Renal pelvis (tissue), 4 donors: ENCODE data around the gene COL20A1. TPM values are rescaled to one million over a fixed set of nuclear protein-coding genes. Genes with fewer than 3 reads are reported as not detected.
"Not testable (repeated sequence)": the region's sequence is repeated elsewhere in the genome, so short reads cannot be mapped to it uniquely, and the experiment has no call there.

Experiments used
- DNase-seq: peaks from one replicate; pipeline ENCODE4 v3.0.0-alpha.2; 2013
- polyA plus RNA-seq, 3 donors: library from polyadenylated mRNA; unstranded; fragments of 120-200 nt; gene quantifications; one replicate each; pipeline ENCODE4 v1.2.1, GENCODE V29; 2013; ENCODE audit not compliant: insufficient read length in 3 of 3

The COL20A1 gene
- polyA plus RNA-seq, 3 donors = 0.95 to 1.2 (median 1.1) TPM

GRCh38 chr20:63374504-63374903, 81.5 kb downstream of the COL20A1 start:
- no peak for DNase-seq

GRCh38 chr20:63375438-63375837, 82.5 kb downstream of the COL20A1 start:
- no peak for DNase-seq

- no peak for DNase-seq
These were observed 83.6 kb downstream of the COL20A1 start for GRCh38 chr20:63376283-63377250.

GRCh38 chr20:63377256-63377941, 84.4 kb downstream of the COL20A1 start:
- DNase-seq = peak; percentile 84

- no peak for DNase-seq
These were observed 85.0 kb downstream of the COL20A1 start for GRCh38 chr20:63377951-63378381.

- DNase-seq = peak; percentile 55
These were observed 85.6 kb downstream of the COL20A1 start for GRCh38 chr20:63378626-63379025.

- no peak for DNase-seq
These were observed 86.3 kb downstream of the COL20A1 start for GRCh38 chr20:63379296-63379695.

- not testable (repeated sequence) for DNase-seq
These were observed 86.9 kb downstream of the COL20A1 start for GRCh38 chr20:63379872-63380271.

GRCh38 chr20:63380346-63380870, 87.4 kb downstream of the COL20A1 start:
- no peak for DNase-seq

GRCh38 chr20:63381781-63382431, 88.9 kb downstream of the COL20A1 start:
- DNase-seq = no peak

- DNase-seq = no peak
These were observed 89.7 kb downstream of the COL20A1 start for GRCh38 chr20:63382551-63383300.

GRCh38 chr20:63383556-63383955, 90.6 kb downstream of the COL20A1 start:
- DNase-seq = no peak

GRCh38 chr20:63384336-63384735, 91.3 kb downstream of the COL20A1 start:
- no peak for DNase-seq

Other genes starting within 250 kb of the COL20A1 start
- gene YTHDF1, start 77.1 kb upstream of the COL20A1 start, polyA plus RNA-seq = 10 to 100 TPM; 42.7 to 44.6 (median 44.4) TPM
- 1 to 10 TPM in 1 of 3 donors, under 1 TPM in 2; 0.61 to 1.3 (median 0.75) TPM for gene BIRC7, start 57.3 kb upstream of the COL20A1 start, polyA plus RNA-seq
- gene NKAIN4, start 38.7 kb upstream of the COL20A1 start, polyA plus RNA-seq = 10 to 100 TPM; 27.2 to 43.8 (median 41.1) TPM
- gene ARFGAP1, start 20.4 kb upstream of the COL20A1 start, polyA plus RNA-seq = 10 to 100 TPM; 72.4 to 83.1 (median 77.7) TPM
- gene CHRNA4, start 68.2 kb downstream of the COL20A1 start, polyA plus RNA-seq = 10 to 100 TPM in 2 of 3 donors, 1 to 10 TPM in 1; 8.6 to 23.6 (median 19.1) TPM
- 1 to 10 TPM; 7.1 to 8.9 (median 8.1) TPM for gene KCNQ2, start 179.5 kb downstream of the COL20A1 start, polyA plus RNA-seq
- 1 to 10 TPM in 2 of 3 donors, under 1 TPM in 1; 0.96 to 2.4 (median 1.2) TPM for gene EEF1A2, start 205.9 kb downstream of the COL20A1 start, polyA plus RNA-seq
- 100 to 1,000 TPM; 285 to 420 (median 332) TPM for gene PPDPF, start 227.6 kb downstream of the COL20A1 start, polyA plus RNA-seq
- 1 to 10 TPM in 2 of 3 donors, under 1 TPM in 1; 0.80 to 1.7 (median 1.2) TPM for gene PTK6, start 244.2 kb downstream of the COL20A1 start, polyA plus RNA-seq